GM12874 (cell line): ENCODE results near the gene TRIB2.

Experiments
- TF ChIP-seq, protein P1 (sequence below): IDR thresholded peaks from 2 replicates; pipeline ENCODE4 v1.5.1; 2011; ENCODE audit warnings: low read depth, mild to moderate bottlenecking, control low read depth, low read length, moderate library complexity; ENCODE audit not compliant: insufficient read depth

The TRIB2 gene

DNA sequence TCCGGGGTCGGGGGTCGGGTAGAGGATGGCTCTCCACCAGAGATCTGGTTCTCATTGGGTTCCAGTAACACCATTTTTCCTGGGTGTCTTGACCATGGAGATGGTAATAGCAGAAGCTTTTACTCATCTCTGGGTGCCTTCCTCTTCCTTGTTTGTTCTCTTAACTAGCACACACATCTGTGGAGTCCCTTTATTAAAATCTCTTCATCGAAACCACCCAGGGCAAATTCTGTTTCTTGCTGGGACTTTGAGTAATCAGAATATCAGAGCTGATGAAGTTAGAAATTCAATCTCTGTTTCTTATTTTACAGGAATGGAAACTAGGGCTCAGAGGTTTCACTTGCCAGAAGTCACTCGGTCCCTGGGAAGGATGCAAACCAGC is 15.0 kb upstream of the TRIB2 start:
- TF ChIP-seq, protein P1, sequence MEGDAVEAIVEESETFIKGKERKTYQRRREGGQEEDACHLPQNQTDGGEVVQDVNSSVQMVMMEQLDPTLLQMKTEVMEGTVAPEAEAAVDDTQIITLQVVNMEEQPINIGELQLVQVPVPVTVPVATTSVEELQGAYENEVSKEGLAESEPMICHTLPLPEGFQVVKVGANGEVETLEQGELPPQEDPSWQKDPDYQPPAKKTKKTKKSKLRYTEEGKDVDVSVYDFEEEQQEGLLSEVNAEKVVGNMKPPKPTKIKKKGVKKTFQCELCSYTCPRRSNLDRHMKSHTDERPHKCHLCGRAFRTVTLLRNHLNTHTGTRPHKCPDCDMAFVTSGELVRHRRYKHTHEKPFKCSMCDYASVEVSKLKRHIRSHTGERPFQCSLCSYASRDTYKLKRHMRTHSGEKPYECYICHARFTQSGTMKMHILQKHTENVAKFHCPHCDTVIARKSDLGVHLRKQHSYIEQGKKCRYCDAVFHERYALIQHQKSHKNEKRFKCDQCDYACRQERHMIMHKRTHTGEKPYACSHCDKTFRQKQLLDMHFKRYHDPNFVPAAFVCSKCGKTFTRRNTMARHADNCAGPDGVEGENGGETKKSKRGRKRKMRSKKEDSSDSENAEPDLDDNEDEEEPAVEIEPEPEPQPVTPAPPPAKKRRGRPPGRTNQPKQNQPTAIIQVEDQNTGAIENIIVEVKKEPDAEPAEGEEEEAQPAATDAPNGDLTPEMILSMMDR: no peak

DNA sequence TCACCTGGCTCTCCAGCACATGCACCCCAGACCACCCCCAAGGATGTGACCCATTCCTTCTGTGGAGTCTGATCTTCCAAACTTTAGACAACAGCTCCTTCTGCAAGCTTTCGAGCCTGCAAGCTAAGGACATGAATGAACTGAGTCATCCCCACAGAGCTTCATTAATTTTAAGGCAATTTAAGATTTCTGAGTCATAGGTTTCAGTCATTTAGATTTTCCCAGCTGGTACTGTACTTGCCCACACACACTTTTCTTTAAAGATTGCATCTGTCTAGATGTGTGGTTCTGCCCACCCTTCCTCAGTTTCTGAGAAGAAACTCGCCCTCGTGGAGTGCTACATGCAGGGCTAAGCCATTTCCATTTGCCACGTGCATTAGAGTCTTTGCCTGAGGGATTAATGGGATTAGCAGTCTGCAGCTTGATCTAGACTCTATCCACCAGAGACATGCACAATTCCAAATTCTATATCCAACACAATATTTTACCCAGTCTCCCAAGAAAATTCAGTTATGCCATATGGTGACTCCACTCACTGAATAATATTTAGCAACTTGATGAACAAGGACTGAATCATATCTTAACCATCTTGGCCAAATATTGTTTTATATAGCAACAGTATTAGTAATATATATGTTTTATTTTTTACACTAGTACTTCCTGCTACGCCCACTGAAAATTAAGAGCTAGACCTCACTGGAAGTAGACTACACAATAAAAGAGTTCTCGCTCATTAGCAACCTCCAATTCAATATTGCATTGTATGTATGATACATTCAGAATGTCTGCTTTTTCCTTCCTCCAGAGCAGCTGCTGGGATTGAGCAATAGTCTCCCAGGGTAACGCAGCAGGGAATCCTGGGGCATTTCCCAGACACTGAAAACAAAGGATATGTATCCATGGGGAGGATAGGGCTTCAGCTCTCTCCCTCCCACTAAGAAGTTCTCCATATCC is 14.3 kb upstream of the TRIB2 start:
- TF ChIP-seq, protein P1: no peak

DNA sequence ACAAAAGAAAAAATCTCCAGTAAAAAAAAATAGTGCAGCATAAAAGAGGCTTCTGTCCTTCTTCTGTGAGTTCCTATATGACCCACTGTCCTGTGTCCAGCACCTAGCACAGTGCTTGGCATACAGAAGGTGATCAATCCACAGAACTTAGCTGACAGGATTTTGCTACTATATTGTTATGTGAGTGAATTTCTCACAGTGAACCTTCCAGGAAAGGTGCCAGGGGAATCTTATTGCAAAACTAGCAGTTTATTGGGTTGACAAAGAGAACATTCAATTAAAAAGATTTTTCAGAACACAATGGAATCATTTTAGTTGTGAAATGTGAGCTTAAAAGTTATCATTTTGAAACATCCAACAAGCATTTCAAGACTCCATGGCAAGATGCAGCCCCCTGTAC is 12.4 kb upstream of the TRIB2 start:
- TF ChIP-seq, protein P1: no peak

DNA sequence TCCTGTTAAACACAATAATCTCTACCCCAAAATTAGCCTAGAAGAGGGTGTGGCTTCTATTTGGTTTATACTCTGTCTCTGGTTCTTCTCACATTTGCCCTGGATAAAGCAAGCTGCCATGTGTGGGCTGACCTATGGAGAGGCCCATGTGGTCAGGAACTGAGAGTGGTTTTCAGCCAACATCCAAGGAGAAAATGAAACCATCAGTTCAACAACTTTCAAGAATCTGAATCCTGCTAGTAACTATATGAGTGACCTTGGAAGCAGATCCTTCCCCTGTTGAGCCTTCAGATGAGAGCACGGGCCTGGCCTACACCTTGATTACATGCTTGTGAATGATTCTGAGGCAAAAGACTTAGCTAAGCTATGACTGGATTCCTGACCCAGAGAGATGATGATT is 11.5 kb upstream of the TRIB2 start:
- TF ChIP-seq, protein P1: no peak

DNA sequence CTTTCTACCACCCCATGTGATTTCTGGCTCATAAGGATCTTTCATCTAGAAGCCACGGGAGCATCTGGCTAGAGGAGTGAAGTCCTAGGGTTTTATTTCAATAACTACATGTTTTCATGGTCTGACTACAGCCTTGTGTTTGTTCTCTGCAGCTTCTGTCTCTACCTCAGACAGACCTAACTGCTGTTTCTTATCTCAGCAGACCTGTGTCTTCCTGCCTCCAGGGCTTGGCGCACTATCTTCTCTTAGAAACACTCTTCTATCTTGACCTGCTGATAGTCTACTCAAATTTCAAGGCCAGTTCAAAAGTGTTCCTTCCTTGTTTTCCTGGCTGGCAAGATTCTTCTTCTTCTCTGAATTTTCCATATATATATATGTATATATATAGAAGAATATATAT is 11.0 kb upstream of the TRIB2 start:
- TF ChIP-seq, protein P1: no peak

DNA sequence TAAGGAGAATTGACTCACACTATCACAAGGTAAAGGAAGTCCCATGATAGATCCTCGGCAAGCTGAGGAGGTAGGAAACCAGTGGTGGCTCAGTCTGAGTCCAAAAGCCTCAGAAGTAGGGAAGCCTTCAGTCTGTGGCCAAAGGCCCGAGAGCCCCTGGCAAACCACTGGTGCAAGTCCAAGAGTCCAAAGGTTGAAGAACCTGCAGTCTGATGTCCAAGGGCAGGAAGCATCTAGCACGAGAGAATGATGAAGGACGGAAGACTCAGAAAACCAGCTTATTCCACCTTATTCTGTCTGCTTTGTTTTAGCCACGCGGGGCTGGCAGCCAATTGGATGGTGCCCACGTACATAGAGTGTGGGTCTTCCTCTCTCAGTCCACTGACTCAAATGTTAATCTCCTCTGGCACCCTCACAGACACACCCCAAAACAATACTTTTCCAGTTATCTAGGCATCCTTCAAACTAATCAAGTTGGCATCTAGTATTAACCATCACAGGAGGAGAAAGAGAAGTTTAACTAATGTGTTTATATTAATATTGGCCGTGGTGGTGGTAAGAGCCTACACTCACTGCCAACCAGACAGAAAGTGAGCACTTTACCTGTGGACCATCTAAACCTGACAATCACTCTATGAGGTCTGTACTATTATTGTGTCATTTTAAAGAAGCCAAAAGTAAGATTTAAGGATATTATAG is 8.1 kb upstream of the TRIB2 start:
- TF ChIP-seq, protein P1: no peak

DNA sequence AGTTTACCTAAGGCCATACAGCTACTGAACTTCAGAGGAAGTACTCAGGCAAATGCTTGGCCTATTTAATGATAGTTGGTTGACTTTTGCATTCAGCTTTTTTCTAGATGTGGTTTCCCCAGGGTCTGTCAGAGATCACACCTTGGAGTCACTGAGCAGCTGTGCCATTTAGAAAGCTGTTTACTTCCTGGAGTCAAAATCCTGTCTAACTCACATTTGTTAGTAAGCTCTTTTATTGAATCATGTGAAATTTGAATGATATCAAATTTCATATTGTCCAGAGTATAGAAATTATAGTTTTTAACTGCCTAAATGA is 7.6 kb upstream of the TRIB2 start:
- TF ChIP-seq, protein P1: no peak
